Effector memory CD8-positive, alpha-beta T cell (primary cell): ENCODE results near the gene FASLG.

Source experiments
- ATAC-seq: fragments of 150-1000 bp; cut with Tn5 transposase; replicated peaks from 2 replicates; pipeline ENCODE4 v1.10.0; 2021; ENCODE audit warnings: mild to moderate bottlenecking, moderate library complexity
- DNase-seq, 3 experiments: peaks; one replicate each; pipeline ENCODE4 v3.0.0; 2021
- H3K27ac Mint-ChIP-seq, 2 donors: one replicate each; pipeline ENCODE4 v1.8.0; 2022; ENCODE audit warnings: mild to moderate bottlenecking in 2 of 2, mixed read lengths in 2 of 2, moderate library complexity in 2 of 2
- H3K27me3 Mint-ChIP-seq, 2 donors: one replicate each; pipeline ENCODE4 v1.8.0; 2022; ENCODE audit warnings: mixed read lengths in 2 of 2
- H3K36me3 Mint-ChIP-seq: one replicate; pipeline ENCODE4 v1.8.0; 2022; ENCODE audit warnings: mild to moderate bottlenecking, moderate library complexity, mixed read lengths; ENCODE audit not compliant: insufficient read depth
- H3K4me1 Mint-ChIP-seq, 2 donors: one replicate each; pipeline ENCODE4 v1.8.0; 2022; ENCODE audit warnings: low read depth in 2 of 2, mixed read lengths in 2 of 2
- H3K4me3 Mint-ChIP-seq, 2 donors: one replicate each; pipeline ENCODE4 v1.8.0; 2022; ENCODE audit warnings: mild to moderate bottlenecking in 2 of 2, mixed read lengths in 2 of 2, moderate library complexity in 2 of 2
- H3K9me3 Mint-ChIP-seq, 2 donors: one replicate each; pipeline ENCODE4 v1.8.0; 2022; ENCODE audit warnings: mixed read lengths in 2 of 2

Gene FASLG

GRCh38 chr1:172630056-172630818, 28.7 kb upstream of the FASLG start:
- Mint-ChIP-seq H3K4me3 (peak overlapping the region in 1 of 2 donors; percentile 18), H3K27ac (peak overlapping the region; percentile 44 to 47)

GRCh38 chr1:172630868-172631267, 28.0 kb upstream of the FASLG start:
- no peaks in the 10 kb centered on the region for H3K27me3 Mint-ChIP-seq
- ATAC-seq (no peak), DNase-seq (no peak)
- H3K27ac Mint-ChIP-seq, result no peak overlapping the region
- H3K4me3 Mint-ChIP-seq, result no peak overlapping the region
- peaks cover 17 to 31% of the 10 kb centered on the region in 2 donors for H3K4me1 Mint-ChIP-seq
- H3K36me3 Mint-ChIP-seq, result no peaks in the 10 kb centered on the region
- no peaks in the 10 kb centered on the region for H3K9me3 Mint-ChIP-seq

More at GRCh38 chr1:172630056-172630818, 28.7 kb upstream of the FASLG start:
- H3K36me3 Mint-ChIP-seq, result no peaks in the 10 kb centered on the region
- DNase-seq (no peak), ATAC-seq (no peak)
- H3K27me3 Mint-ChIP-seq, result no peaks in the 10 kb centered on the region
- H3K9me3 Mint-ChIP-seq, result no peaks in the 10 kb centered on the region
- H3K4me1 Mint-ChIP-seq, result peaks cover 17 to 31% of the 10 kb centered on the region in 2 donors

DNA sequence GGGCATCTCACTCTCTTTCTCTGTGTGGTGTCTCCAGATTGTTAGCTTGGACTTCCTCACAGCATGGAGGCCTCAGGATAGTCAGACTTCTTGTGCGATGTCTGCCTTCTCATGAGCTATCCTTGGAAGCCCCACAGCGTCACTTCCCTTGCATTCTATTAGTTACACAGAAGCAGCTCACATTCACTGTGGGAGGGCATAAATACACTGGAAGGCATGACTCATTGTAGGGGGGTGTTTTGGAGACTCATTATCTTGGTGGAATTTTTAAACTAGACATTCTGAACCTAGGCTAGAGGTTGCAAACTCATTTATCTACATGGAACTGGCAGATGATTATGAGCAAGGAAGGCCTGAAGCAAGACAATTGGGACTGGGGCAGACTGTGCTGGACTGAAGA, 21.4 kb upstream of the FASLG start:
- DNase-seq, result no peak
- Mint-ChIP-seq H3K27ac (peak overlapping the region; percentile 84 to 86), H3K4me3 (peak overlapping the region in 1 of 2 donors; percentile 74), H3K36me3 (peaks cover 6% of the 10 kb centered on the region), H3K27me3 (no peaks in the 10 kb centered on the region), H3K9me3 (no peaks in the 10 kb centered on the region), H3K4me1 (peaks cover 44 to 52% of the 10 kb centered on the region in 2 donors)
- ATAC-seq, result no peak

GRCh38 chr1:172638249-172638648, 20.7 kb upstream of the FASLG start:
- Mint-ChIP-seq H3K9me3 (no peaks in the 10 kb centered on the region), H3K27ac (peak overlapping the region; percentile 84 to 86), H3K27me3 (no peaks in the 10 kb centered on the region), H3K36me3 (peaks cover 6% of the 10 kb centered on the region), H3K4me1 (peaks cover 48 to 56% of the 10 kb centered on the region in 2 donors), H3K4me3 (peak overlapping the region; percentile 74 to 83)
- DNase-seq, result no peak
- no peak for ATAC-seq

DNA sequence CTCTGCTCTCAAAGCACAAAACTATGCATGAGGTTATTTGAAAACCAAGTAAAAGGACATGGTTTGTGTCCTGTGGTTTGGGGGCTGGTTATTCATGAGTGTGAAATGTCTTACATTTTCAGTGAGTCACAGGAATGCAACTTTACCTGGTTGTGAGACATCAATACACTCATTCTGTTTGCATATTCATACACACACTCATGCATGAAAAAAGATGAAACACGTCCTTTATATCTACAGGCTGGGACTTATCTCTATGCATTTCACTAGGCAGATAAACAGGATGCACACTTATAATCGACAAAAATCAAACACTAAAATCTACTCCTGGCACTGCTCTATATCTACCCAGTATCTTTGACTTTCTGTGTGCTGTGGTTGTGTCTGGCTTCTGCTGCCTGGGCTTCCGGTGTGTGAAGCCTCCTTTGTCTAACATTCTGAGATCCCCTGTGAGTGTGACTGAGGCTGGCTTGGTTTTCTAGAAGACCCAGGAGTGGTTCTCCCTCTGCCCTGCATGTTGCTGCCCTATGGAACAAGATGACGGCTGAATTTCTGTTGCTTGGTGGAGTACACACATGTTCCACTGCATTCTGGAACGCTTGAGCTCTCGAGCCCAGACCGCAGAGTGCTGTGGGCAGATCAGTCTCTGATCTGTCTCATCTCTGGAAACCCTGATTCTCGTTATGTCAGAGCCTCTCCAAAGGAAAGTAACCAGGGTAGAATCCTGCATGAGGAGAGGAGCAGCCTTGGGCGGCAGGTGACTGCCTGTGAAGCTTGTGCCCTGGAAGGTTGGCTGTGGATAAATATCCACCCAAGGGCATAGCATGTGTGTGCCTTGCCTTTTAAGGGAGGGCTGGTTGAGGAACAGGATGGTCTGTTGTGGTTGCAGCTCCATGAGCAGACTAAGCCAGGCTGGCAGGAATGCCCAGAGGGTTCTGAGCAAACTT, 19.7 kb upstream of the FASLG start:
- Mint-ChIP-seq H3K4me3 (peak overlapping the region; percentile 74 to 83), H3K27ac (peak overlapping the region; percentile 84 to 86), H3K36me3 (peaks cover 6% of the 10 kb centered on the region), H3K9me3 (no peaks in the 10 kb centered on the region), H3K4me1 (peaks cover 57 to 66% of the 10 kb centered on the region in 2 donors), H3K27me3 (no peaks in the 10 kb centered on the region)
- peak; percentile 81 for ATAC-seq
- peak; percentile 39 to 58 (median 50) for DNase-seq

GRCh38 chr1:172640111-172640510, 18.8 kb upstream of the FASLG start:
- Mint-ChIP-seq H3K9me3 (no peaks in the 10 kb centered on the region), H3K4me1 (peaks cover 65 to 75% of the 10 kb centered on the region in 2 donors), H3K27me3 (no peaks in the 10 kb centered on the region), H3K27ac (peak overlapping the region; percentile 84 to 86), H3K4me3 (peak overlapping the region; percentile 74 to 83), H3K36me3 (peaks cover 6% of the 10 kb centered on the region)
- no peak for DNase-seq
- no peak for ATAC-seq

DNA sequence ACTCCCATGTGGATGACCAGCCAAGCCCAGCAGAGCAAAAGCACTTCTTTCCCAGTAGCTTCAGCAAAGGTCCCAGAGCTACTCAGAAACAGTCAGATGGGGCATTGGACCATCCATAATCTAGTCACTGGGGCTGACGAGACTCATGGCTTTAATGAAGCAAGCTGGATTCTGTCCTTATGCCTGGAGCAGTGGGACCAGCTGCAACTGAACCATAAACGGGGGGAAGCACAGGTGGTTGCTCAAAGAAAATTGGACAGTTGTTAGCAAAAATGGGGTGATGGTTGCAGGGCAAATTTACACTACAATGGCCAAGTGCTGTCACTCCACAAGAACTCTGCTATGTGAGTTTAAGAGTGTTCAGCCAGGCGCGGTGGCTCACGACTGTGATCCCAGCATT, 17.4 kb upstream of the FASLG start:
- Mint-ChIP-seq H3K27me3 (no peaks in the 10 kb centered on the region), H3K27ac (peak overlapping the region in 1 of 2 donors; percentile 59), H3K4me3 (no peak overlapping the region), H3K9me3 (no peaks in the 10 kb centered on the region), H3K4me1 (peaks cover 72 to 85% of the 10 kb centered on the region in 2 donors), H3K36me3 (peaks cover 6% of the 10 kb centered on the region)
- DNase-seq (no peak), ATAC-seq (no peak)

GRCh38 chr1:172642970-172643369, 15.9 kb upstream of the FASLG start:
- Mint-ChIP-seq H3K4me1 (peaks cover 76 to 78% of the 10 kb centered on the region in 2 donors), H3K27ac (peak overlapping the region; percentile 39 to 51), H3K27me3 (no peaks in the 10 kb centered on the region), H3K36me3 (peaks cover 6% of the 10 kb centered on the region), H3K9me3 (no peaks in the 10 kb centered on the region), H3K4me3 (peak overlapping the region; percentile 51 to 57)
- ATAC-seq (no peak), DNase-seq (no peak)

DNA sequence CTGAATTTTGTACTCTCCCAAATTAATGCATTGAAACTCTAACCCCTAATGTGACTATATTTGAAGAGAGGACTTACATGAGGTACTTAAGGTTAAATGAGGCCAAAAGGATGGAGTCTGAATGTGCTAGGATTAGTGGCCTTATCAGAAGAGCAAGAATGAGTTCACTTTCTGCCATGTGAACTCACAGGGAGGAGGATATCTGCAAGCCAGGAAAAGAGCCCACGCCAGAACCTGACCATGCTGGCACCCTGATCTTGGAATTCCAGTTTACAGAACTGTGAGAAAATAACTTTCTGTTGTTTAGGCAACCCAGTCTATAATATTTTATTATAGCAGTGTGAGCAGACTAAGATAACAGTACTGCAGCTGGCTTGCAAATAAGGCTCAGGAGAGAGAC, 12.2 kb upstream of the FASLG start:
- H3K4me1 Mint-ChIP-seq, result peaks cover 52 to 58% of the 10 kb centered on the region in 2 donors
- ATAC-seq (no peak), DNase-seq (no peak)
- no peaks in the 10 kb centered on the region for H3K36me3 Mint-ChIP-seq
- no peaks in the 10 kb centered on the region for H3K27me3 Mint-ChIP-seq
- H3K4me3 Mint-ChIP-seq, result peak overlapping the region; percentile 22 to 55
- H3K9me3 Mint-ChIP-seq, result no peaks in the 10 kb centered on the region
- H3K27ac Mint-ChIP-seq, result peak overlapping the region; percentile 62 to 87

DNA sequence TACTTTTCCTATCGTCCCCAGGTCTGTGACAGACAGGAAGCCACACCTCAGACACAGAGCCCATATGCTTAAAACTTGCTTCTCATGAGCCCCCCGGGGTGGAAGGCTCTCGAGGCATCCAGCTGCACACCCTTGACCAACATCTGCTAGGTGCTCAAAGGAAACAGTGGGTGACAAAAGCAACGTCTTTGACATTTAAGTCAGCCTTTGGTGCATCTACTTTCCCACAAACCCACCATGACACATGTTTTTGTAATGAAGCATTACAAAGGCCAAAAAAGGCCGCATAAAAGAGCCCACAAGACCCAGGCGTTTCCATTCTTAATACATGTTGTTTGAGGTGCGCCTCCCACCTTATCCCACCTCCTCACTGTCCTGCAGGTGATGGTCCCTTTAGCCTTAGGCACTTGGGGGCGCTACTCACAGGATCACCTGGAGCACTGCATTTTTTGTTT, 11.8 kb upstream of the FASLG start:
- Mint-ChIP-seq H3K27me3 (no peaks in the 10 kb centered on the region), H3K36me3 (no peaks in the 10 kb centered on the region), H3K9me3 (no peaks in the 10 kb centered on the region), H3K4me1 (peaks cover 52 to 56% of the 10 kb centered on the region in 2 donors), H3K27ac (peak overlapping the region; percentile 62 to 87), H3K4me3 (peak overlapping the region; percentile 47 to 55)
- ATAC-seq, result peak; percentile 82
- DNase-seq, result peak; percentile 23 to 55 (median 35)

DNA sequence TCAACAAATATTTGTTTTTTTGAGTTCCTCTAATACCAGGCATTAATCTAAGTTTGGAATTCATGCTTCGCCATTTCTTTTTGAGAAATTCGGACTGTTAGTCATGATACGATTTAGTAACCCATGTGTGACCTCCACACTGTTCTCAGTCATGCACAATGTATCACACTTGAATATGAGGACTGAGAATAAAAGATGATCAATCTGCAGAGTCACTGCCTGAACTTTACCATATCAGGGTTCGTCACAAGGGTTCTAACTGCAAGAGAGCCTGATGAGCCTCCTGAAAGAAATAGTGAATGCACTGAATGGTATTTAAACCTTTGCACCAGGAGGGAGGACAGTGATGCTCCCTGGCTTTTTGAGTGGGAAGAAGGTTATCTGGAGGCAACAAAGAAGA, 10.9 kb upstream of the FASLG start:
- Mint-ChIP-seq H3K9me3 (no peaks in the 10 kb centered on the region), H3K27ac (peak overlapping the region in 1 of 2 donors; percentile 87), H3K36me3 (no peaks in the 10 kb centered on the region), H3K4me1 (peaks cover 49 to 55% of the 10 kb centered on the region in 2 donors), H3K27me3 (no peaks in the 10 kb centered on the region), H3K4me3 (peak overlapping the region in 1 of 2 donors; percentile 55)
- no peak for DNase-seq
- no peak for ATAC-seq

- H3K27ac Mint-ChIP-seq, result no peak overlapping the region
- DNase-seq (no peak), ATAC-seq (no peak)
- H3K36me3 Mint-ChIP-seq, result no peaks in the 10 kb centered on the region
- peaks cover 30 to 38% of the 10 kb centered on the region in 2 donors for H3K4me1 Mint-ChIP-seq
- no peak overlapping the region for H3K4me3 Mint-ChIP-seq
- no peaks in the 10 kb centered on the region for H3K9me3 Mint-ChIP-seq
- no peaks in the 10 kb centered on the region for H3K27me3 Mint-ChIP-seq
Measured at GRCh38 chr1:172650474-172651193, 8.3 kb upstream of the FASLG start.
